CD4-positive, alpha-beta memory T cell (primary cell): ENCODE measurements around the gene USP8. TPM values are rescaled to one million over a fixed set of nuclear protein-coding genes. Genes with fewer than 3 reads are reported as not detected.
"Not testable (repeated sequence)": the region's sequence is repeated elsewhere in the genome, so short reads cannot be mapped to it uniquely, and the experiment has no call there.

Source experiments
- CTCF ChIA-PET: fragments of 350-600 bp; sonication (Branson Sonifier 250); formaldehyde crosslinking; loops from one replicate; lab custom pipeline; 2021; ENCODE audit warnings: inconsistent platforms; ENCODE audit not compliant: partially characterized antibody; lab: Charles Lee
- POLR2A ChIA-PET: fragments of 350-600 bp; sonication (Branson Sonifier 250); formaldehyde crosslinking; loops from one replicate; lab custom pipeline; 2021; ENCODE audit not compliant: partially characterized antibody; lab: Charles Lee
- DNase-seq, 5 donors: peaks; one replicate each; pipeline versions ENCODE4 v3.0.0 to v3.0.0-alpha.2; 2020 to 2022; ENCODE audit warnings: mixed read lengths in 1 of 5
- H3K27ac ChIP-seq: one replicate; pipeline ENCODE4 v1.7.0; 2013; ENCODE audit warnings: low read depth, low read length
- H3K27me3 ChIP-seq: 2 replicates; pipeline ENCODE4 v1.7.0; 2013; ENCODE audit warnings: mild to moderate bottlenecking, low read length, moderate library complexity; ENCODE audit not compliant: insufficient read depth
- H3K36me3 ChIP-seq: 2 replicates; pipeline ENCODE4 v1.7.0; 2013; ENCODE audit warnings: mild to moderate bottlenecking, low read length, moderate library complexity; ENCODE audit not compliant: insufficient read depth
- H3K4me1 ChIP-seq: 2 replicates; pipeline ENCODE4 v1.7.0; 2013; ENCODE audit warnings: mild to moderate bottlenecking, low read length, moderate library complexity; ENCODE audit not compliant: insufficient read depth
- H3K4me3 ChIP-seq, 2 donors: one replicate each; pipeline ENCODE4 v1.7.0; 2013; ENCODE audit warnings: low read length in 2 of 2, mild to moderate bottlenecking in 1 of 2
- H3K9me3 ChIP-seq, 2 donors: one replicate each; pipeline ENCODE4 v1.7.0; 2013; ENCODE audit warnings: low read length in 2 of 2, control low read depth in 1 of 2; ENCODE audit not compliant: control insufficient read depth in 1 of 2
- H3K27ac Mint-ChIP-seq, 7 donors: one replicate each; pipeline ENCODE4 v1.8.0; 2020 to 2021; ENCODE audit warnings: mixed read lengths in 7 of 7, mild to moderate bottlenecking in 6 of 7, inconsistent platforms in 3 of 7, moderate library complexity in 3 of 7
- H3K27me3 Mint-ChIP-seq, 2 donors: one replicate each; pipeline ENCODE4 v1.8.0; 2020 to 2021; ENCODE audit warnings: mixed read lengths in 2 of 2
- H3K36me3 Mint-ChIP-seq, 2 donors: one replicate each; pipeline ENCODE4 v1.8.0; 2020 to 2021; ENCODE audit warnings: mixed read lengths in 2 of 2, inconsistent platforms in 1 of 2, mild to moderate bottlenecking in 1 of 2
- H3K4me1 Mint-ChIP-seq, 4 donors: one replicate each; pipeline ENCODE4 v1.8.0; 2020 to 2021; ENCODE audit warnings: mixed read lengths in 4 of 4, mild to moderate bottlenecking in 1 of 4
- H3K4me3 Mint-ChIP-seq, 8 donors: one replicate each; pipeline ENCODE4 v1.8.0; 2020 to 2021; ENCODE audit warnings: mixed read lengths in 8 of 8, mild to moderate bottlenecking in 7 of 8, moderate library complexity in 6 of 8, inconsistent platforms in 3 of 8
- H3K9me3 Mint-ChIP-seq, 8 donors: one replicate each; pipeline ENCODE4 v1.8.0; 2020 to 2021; ENCODE audit warnings: mixed read lengths in 8 of 8, mild to moderate bottlenecking in 5 of 8, inconsistent platforms in 3 of 8, moderate library complexity in 1 of 8
- intact Hi-C: fragments of 100-400 bp; cut with micrococcal nuclease; formaldehyde crosslinking; loops from one replicate; pipeline ENCODE4 v1.15.1; 2023
- polyA plus RNA-seq, 2 donors: library from polyadenylated mRNA; unstranded; fragments of 300-500 nt; fragmentation: Illumina TruSeq; gene quantifications; one replicate each; pipeline ENCODE4 v1.2.3, GENCODE V29; 2021
- total RNA-seq, 2 experiments: library from RNA; stranded (reverse); gene quantifications; one replicate each; pipeline ENCODE4 v1.2.3, GENCODE V29; 2021

The USP8 gene
- total and polyA plus RNA-seq, 4 experiments from 2014 or later, result 23.5 to 70.9 (median 60.8) TPM

GRCh38 chr15:50425219-50425618 is 1.0 kb downstream of the USP8 start:
- H3K27me3 Mint-ChIP-seq, result no peaks in the 10 kb centered on the region
- H3K4me3 ChIP-seq, result peak overlapping the region; percentile 99
- H3K4me3 Mint-ChIP-seq, result peak overlapping the region; percentile 96 to 100 (median 98)
- H3K27ac Mint-ChIP-seq, result peak overlapping the region in 6 of 7 donors; percentile 98 to 100 (median 98)
- DNase-seq, result no peak
- ChIA-PET POLR2A (interaction anchor here (1.3 to 3.4 kb wide), 3 partner anchors 71 to 805 kb away, joined by 3 to 143 read pairs (median 3); partner anchors contain the start of genes AP4E1, DTWD1, FAM227B and GABPB1), CTCF (interaction anchor here (1.0 kb wide), 1 partner anchor 79 kb away, joined by 3 read pairs; no protein-coding TSS in a partner anchor)
- H3K4me1 Mint-ChIP-seq, result peaks cover 19 to 60% (median 39%) of the 10 kb centered on the region in 4 donors
- intact Hi-C loops, result loop anchor here (2.0 kb wide), 1 partner anchor 262 kb away; the partner anchor contains the start of gene TRPM7
- no peaks in the 10 kb centered on the region for H3K9me3 ChIP-seq
- H3K36me3 ChIP-seq, result no peaks in the 10 kb centered on the region
- H3K4me1 ChIP-seq, result peaks cover 40% of the 10 kb centered on the region
- H3K27ac ChIP-seq, result peak overlapping the region; percentile 94
- no peaks in the 10 kb centered on the region for H3K9me3 Mint-ChIP-seq
- peaks cover 9 to 15% of the 10 kb centered on the region in 2 donors for H3K36me3 Mint-ChIP-seq
- H3K27me3 ChIP-seq, result no peaks in the 10 kb centered on the region

DNA sequence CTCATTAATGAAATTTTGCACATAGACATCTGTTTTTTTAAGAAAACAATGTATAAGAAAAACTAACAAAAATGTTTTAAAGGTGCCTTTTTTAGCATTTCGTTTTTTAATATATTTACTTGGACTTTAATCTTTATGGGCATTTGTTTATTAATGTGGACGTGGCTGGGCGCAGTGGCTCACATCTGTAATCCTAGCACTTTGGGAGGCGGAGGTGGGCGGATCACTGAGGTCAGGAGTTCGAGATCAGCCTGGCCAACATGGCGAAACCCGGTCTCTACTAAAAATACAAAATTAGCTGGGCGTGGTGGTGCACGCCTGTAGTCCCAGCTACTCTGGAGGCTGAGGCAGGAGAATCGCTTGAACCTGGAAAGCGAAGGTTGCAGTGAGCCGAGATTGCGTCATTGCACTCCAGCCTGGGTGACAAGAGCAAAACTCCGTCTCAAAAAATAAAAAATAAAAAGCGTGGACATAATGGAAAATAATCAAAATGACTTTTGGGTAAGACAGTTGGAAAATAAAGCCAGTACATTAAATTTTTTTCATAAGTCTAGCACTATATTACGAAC is 1.6 kb downstream of the USP8 start:
- DNase-seq, H3K36me3 ChIP-seq, H3K27me3 ChIP-seq, CTCF ChIA-PET, H3K27me3 Mint-ChIP-seq, POLR2A ChIA-PET, H3K9me3 Mint-ChIP-seq, H3K9me3 ChIP-seq: not testable (repeated sequence)
- Mint-ChIP-seq H3K27ac (peak overlapping the region in 5 of 7 donors; percentile 98 to 100 (median 99)), H3K4me1 (peaks cover 21 to 62% (median 42%) of the 10 kb centered on the region in 4 donors), H3K36me3 (peaks cover 9 to 15% of the 10 kb centered on the region in 2 donors), H3K4me3 (peak overlapping the region; percentile 96 to 100 (median 98))
- intact Hi-C loops, result loop anchor here (2.0 kb wide), 1 partner anchor 261 kb away; the partner anchor contains the start of gene TRPM7
- H3K4me1 ChIP-seq, result peaks cover 45% of the 10 kb centered on the region
- H3K27ac ChIP-seq, result peak overlapping the region; percentile 94
- peak overlapping the region in 1 of 2 donors; percentile 99 for H3K4me3 ChIP-seq

DNA sequence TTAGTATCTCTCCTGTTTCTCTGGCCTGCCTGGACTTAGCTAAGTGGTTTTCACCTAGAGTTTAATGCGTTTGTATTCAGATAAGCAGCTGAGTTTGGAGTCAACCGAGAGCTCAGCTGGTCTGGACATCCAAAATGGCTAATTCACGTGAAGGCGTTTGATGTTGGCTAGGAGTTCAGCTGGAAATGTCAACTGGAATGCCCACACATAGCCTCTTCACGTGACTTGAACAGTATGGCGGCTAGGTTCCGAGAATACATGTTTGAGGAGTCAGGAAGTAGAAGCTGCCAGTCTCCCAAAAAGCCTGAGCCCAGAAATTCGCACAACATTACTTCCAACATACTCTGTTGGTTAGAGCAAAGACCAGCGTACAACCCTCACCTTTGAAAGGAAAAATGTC is 2.2 kb downstream of the USP8 start:
- Histone ChIP-seq H3K27ac (no peak overlapping the region), H3K4me3 (no peak overlapping the region), H3K27me3 (no peaks in the 10 kb centered on the region), H3K9me3 (no peaks in the 10 kb centered on the region), H3K36me3 (no peaks in the 10 kb centered on the region), H3K4me1 (peaks cover 49% of the 10 kb centered on the region)
- CTCF ChIA-PET, result no interaction called here
- Mint-ChIP-seq H3K4me1 (peaks cover 27 to 68% (median 47%) of the 10 kb centered on the region in 4 donors), H3K4me3 (peak overlapping the region in 7 of 8 donors; percentile 4 to 65 (median 42)), H3K9me3 (no peaks in the 10 kb centered on the region), H3K36me3 (peaks cover 13 to 15% of the 10 kb centered on the region in 2 donors), H3K27ac (peak overlapping the region in 1 of 7 donors; percentile 46), H3K27me3 (no peaks in the 10 kb centered on the region)
- no peak for DNase-seq
- intact Hi-C loops, result no loop called here
- POLR2A ChIA-PET, result no interaction called here

GRCh38 chr15:50431204-50431603 is 7.0 kb downstream of the USP8 start:
- no peaks in the 10 kb centered on the region for H3K9me3 ChIP-seq
- Mint-ChIP-seq H3K9me3 (no peaks in the 10 kb centered on the region), H3K36me3 (peaks cover 19 to 27% of the 10 kb centered on the region in 2 donors), H3K4me1 (peaks cover 45 to 64% (median 51%) of the 10 kb centered on the region in 4 donors), H3K4me3 (peak overlapping the region in 1 of 8 donors; percentile 1), H3K27me3 (no peaks in the 10 kb centered on the region), H3K27ac (peak overlapping the region in 1 of 7 donors; percentile 55)
- no peaks in the 10 kb centered on the region for H3K36me3 ChIP-seq
- H3K27ac ChIP-seq, result no peak overlapping the region
- no peaks in the 10 kb centered on the region for H3K27me3 ChIP-seq
- no peak overlapping the region for H3K4me3 ChIP-seq
- ChIA-PET POLR2A (no interaction called here), CTCF (no interaction called here)
- intact Hi-C loops, result no loop called here
- H3K4me1 ChIP-seq, result peaks cover 49% of the 10 kb centered on the region
- DNase-seq, result no peak

- peak overlapping the region in 1 of 7 donors; percentile 60 for H3K27ac Mint-ChIP-seq
- H3K36me3 ChIP-seq, result no peaks in the 10 kb centered on the region
- DNase-seq, result no peak
- ChIA-PET CTCF (no interaction called here), POLR2A (no interaction called here)
- H3K9me3 ChIP-seq, result no peaks in the 10 kb centered on the region
- no peaks in the 10 kb centered on the region for H3K27me3 ChIP-seq
- peaks cover 40% of the 10 kb centered on the region for H3K4me1 ChIP-seq
- no peaks in the 10 kb centered on the region for H3K9me3 Mint-ChIP-seq
- peaks cover 18% of the 10 kb centered on the region in 2 donors for H3K36me3 Mint-ChIP-seq
- H3K4me3 ChIP-seq, result no peak overlapping the region
- H3K27ac ChIP-seq, result no peak overlapping the region
- peaks cover 37 to 58% (median 48%) of the 10 kb centered on the region in 4 donors for H3K4me1 Mint-ChIP-seq
- intact Hi-C loops, result no loop called here
- H3K4me3 Mint-ChIP-seq, result no peak overlapping the region
- no peaks in the 10 kb centered on the region for H3K27me3 Mint-ChIP-seq
Observed at GRCh38 chr15:50432230-50432629, 8.0 kb downstream of the USP8 start.

GRCh38 chr15:50435772-50436171 is 11.6 kb downstream of the USP8 start:
- no peak for DNase-seq
- Histone ChIP-seq H3K36me3 (no peaks in the 10 kb centered on the region), H3K27me3 (no peaks in the 10 kb centered on the region), H3K27ac (no peak overlapping the region), H3K4me1 (peaks cover 18% of the 10 kb centered on the region), H3K4me3 (no peak overlapping the region), H3K9me3 (no peaks in the 10 kb centered on the region)
- POLR2A ChIA-PET, result no interaction called here
- Mint-ChIP-seq H3K9me3 (no peaks in the 10 kb centered on the region), H3K4me3 (peak overlapping the region in 1 of 8 donors; percentile 2), H3K27ac (peak overlapping the region in 5 of 7 donors; percentile 21 to 69 (median 38)), H3K4me1 (peaks cover 28 to 46% (median 38%) of the 10 kb centered on the region in 4 donors), H3K36me3 (peaks cover 27 to 39% of the 10 kb centered on the region in 2 donors), H3K27me3 (no peaks in the 10 kb centered on the region)
- CTCF ChIA-PET, result no interaction called here
- intact Hi-C loops, result no loop called here

GRCh38 chr15:50438251-50438650 is 14.0 kb downstream of the USP8 start:
- Histone ChIP-seq H3K36me3 (peaks cover 8% of the 10 kb centered on the region), H3K27me3 (no peaks in the 10 kb centered on the region), H3K9me3 (no peaks in the 10 kb centered on the region), H3K27ac (no peak overlapping the region), H3K4me3 (no peak overlapping the region), H3K4me1 (peaks cover 15% of the 10 kb centered on the region)
- POLR2A ChIA-PET, result no interaction called here
- H3K4me3 Mint-ChIP-seq, result no peak overlapping the region
- no peaks in the 10 kb centered on the region for H3K27me3 Mint-ChIP-seq
- intact Hi-C loops, result no loop called here
- CTCF ChIA-PET, result no interaction called here
- no peak for DNase-seq
- peak overlapping the region in 2 of 7 donors; percentile 37 to 59 for H3K27ac Mint-ChIP-seq
- H3K36me3 Mint-ChIP-seq, result peaks cover 21 to 47% of the 10 kb centered on the region in 2 donors
- no peaks in the 10 kb centered on the region for H3K9me3 Mint-ChIP-seq
- H3K4me1 Mint-ChIP-seq, result peaks cover 15 to 30% (median 23%) of the 10 kb centered on the region in 4 donors
